ENCODE results near the gene PKD2L2. TPM values are rescaled to one million over a fixed set of nuclear protein-coding genes. Genes with fewer than 3 reads are reported as not detected.
"Not testable (repeated sequence)": the region's sequence is repeated elsewhere in the genome, so short reads cannot be mapped to it uniquely, and the experiment has no call there.

The PKD2L2 gene
- total and polyA plus RNA-seq, 7 donors, result 0.07 to 0.36 TPM; not detected in 5

- 89 to 92% methylated on average over 5 of the region's 5 CpGs for WGBS, 2 donors
- TF ChIP-seq CTCF (IDR thresholded peaks at IDR 0.05) (no peak), POLR2AphosphoS5 (IDR thresholded peaks at IDR 0.05) (no peak), POLR2A (IDR thresholded peaks at IDR 0.05) (no peak), EP300 (IDR thresholded peaks at IDR 0.05) (no peak)
- no peaks in the 10 kb centered on the region for H3K27me3 ChIP-seq
- H3K27ac ChIP-seq, result peak overlapping the region in 3 of 4 donors; percentile 7 to 33 (median 28)
- DNase-seq, result no peak
- intact Hi-C loops (cut with DNase I), result no loop called here
- H3K36me3 ChIP-seq, result no peaks in the 10 kb centered on the region
- H3K4me1 ChIP-seq, result peaks cover 0 to 11% (median 4%) of the 10 kb centered on the region in 4 donors
- peak overlapping the region in 1 of 4 donors; percentile 22 for H3K4me3 ChIP-seq
- no peaks in the 10 kb centered on the region for H3K9me3 ChIP-seq
These were observed 30.3 kb upstream of the PKD2L2 start for GRCh38 chr5:137858954-137859353.

GRCh38 chr5:137862251-137862650, 27.0 kb upstream of the PKD2L2 start:
- intact Hi-C loops (cut with DNase I), result no loop called here
- DNase-seq, result no peak
- no peaks in the 10 kb centered on the region for H3K9me3 ChIP-seq
- no peaks in the 10 kb centered on the region for H3K27me3 ChIP-seq
- H3K4me3 ChIP-seq, result no peak overlapping the region
- H3K36me3 ChIP-seq, result no peaks in the 10 kb centered on the region
- peaks cover 0 to 11% (median 4%) of the 10 kb centered on the region in 4 donors for H3K4me1 ChIP-seq
- H3K27ac ChIP-seq, result no peak overlapping the region
- TF ChIP-seq POLR2AphosphoS5 (IDR thresholded peaks at IDR 0.05) (no peak), CTCF (IDR thresholded peaks at IDR 0.05) (no peak)
- WGBS, 2 donors, result 91 to 92% methylated on average over 3 of the region's 3 CpGs

GRCh38 chr5:137863653-137864052, 25.6 kb upstream of the PKD2L2 start:
- DNase-seq; H3K27ac ChIP-seq; H3K27me3 ChIP-seq; H3K4me3 ChIP-seq; H3K36me3 ChIP-seq; H3K4me1 ChIP-seq; H3K9me3 ChIP-seq; intact Hi-C loops (cut with DNase I): not testable (repeated sequence)
- 94 to 95% methylated on average over 6 of the region's 6 CpGs for WGBS, 2 donors

- Histone ChIP-seq H3K27me3 (no peaks in the 10 kb centered on the region), H3K27ac (no peak overlapping the region), H3K4me3 (no peak overlapping the region), H3K4me1 (no peaks in the 10 kb centered on the region), H3K9me3 (no peaks in the 10 kb centered on the region), H3K36me3 (no peaks in the 10 kb centered on the region)
- no peak for TF ChIP-seq POLR2AphosphoS5 (IDR thresholded peaks at IDR 0.05)
- no peak for TF ChIP-seq POLR2A (IDR thresholded peaks at IDR 0.05)
- TF ChIP-seq CTCF (IDR thresholded peaks at IDR 0.05), result no peak
- TF ChIP-seq EP300 (IDR thresholded peaks at IDR 0.05), result no peak
- DNase-seq, result no peak
- intact Hi-C loops (cut with DNase I), result no loop called here
- WGBS, 2 donors, result 94 to 95% methylated on average over 4 of the region's 4 CpGs
These were observed 22.5 kb upstream of the PKD2L2 start for GRCh38 chr5:137866541-137867388.

- intact Hi-C loops (cut with DNase I), result no loop called here
- no peak for TF ChIP-seq POLR2A (IDR thresholded peaks at IDR 0.05)
- TF ChIP-seq EP300 (IDR thresholded peaks at IDR 0.05), result no peak
- no peak for TF ChIP-seq CTCF (IDR thresholded peaks at IDR 0.05)
- TF ChIP-seq POLR2AphosphoS5 (IDR thresholded peaks at IDR 0.05), result no peak
- 73 to 77% methylated on average over 3 of the region's 3 CpGs for WGBS, 2 donors
These were observed 21.6 kb upstream of the PKD2L2 start, which contains the start of gene MYOT for GRCh38 chr5:137867664-137868063. Gene MYOT, plus strand, starts transcription at chr5:137867860. Its CDS starts 2,792 bp downstream, at chr5:137870652.

More at GRCh38 chr5:137867664-137868063, 21.6 kb upstream of the PKD2L2 start, which contains the start of gene MYOT:
- no peak for DNase-seq
- no peaks in the 10 kb centered on the region for H3K4me1 ChIP-seq
- H3K27me3 ChIP-seq, result no peaks in the 10 kb centered on the region
- no peaks in the 10 kb centered on the region for H3K9me3 ChIP-seq
- no peak within 1 kb of the TSS for H3K27ac ChIP-seq
- no peak within 1 kb of the TSS for H3K4me3 ChIP-seq
- H3K36me3 ChIP-seq, result no peaks in the 10 kb centered on the region

Measured in sigmoid colon (tissue), 7 donors.